Stimulated activated CD4-positive, alpha-beta T cell treated with anti-CD3 and anti-CD28 coated beads, Interleukin-2, amount 100 ng/mL, for 24 hours (primary cell): Measurements from ENCODE around the gene LGALS14.
"Not testable (repeated sequence)": the region's sequence is repeated elsewhere in the genome, so short reads cannot be mapped to it uniquely, and the experiment has no call there.

Experiments used
- DNase-seq, 2 donors: peaks; one replicate each; pipeline ENCODE4 v3.0.0-alpha.2; 2020

LGALS14 gene

DNA sequence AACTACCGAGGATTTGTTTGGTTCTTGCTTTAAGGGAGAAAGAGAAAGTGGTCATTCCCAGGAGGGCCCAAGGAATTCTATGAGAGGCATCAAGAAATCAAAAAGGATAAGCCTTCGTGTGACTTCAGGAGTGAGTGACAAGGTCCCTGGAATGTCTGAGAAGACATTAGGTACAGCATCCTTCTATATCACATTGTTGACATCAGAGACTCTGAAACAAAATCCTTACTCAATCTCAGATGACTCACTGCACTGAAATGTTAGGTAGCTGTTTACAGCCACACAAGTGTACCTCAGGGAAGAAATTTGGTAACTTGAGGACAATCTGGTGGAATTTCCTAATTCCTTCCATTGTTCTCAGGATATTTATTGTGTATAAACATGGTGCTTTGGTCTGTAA, 7.9 kb upstream of the LGALS14 start:
- no peak for DNase-seq

DNA sequence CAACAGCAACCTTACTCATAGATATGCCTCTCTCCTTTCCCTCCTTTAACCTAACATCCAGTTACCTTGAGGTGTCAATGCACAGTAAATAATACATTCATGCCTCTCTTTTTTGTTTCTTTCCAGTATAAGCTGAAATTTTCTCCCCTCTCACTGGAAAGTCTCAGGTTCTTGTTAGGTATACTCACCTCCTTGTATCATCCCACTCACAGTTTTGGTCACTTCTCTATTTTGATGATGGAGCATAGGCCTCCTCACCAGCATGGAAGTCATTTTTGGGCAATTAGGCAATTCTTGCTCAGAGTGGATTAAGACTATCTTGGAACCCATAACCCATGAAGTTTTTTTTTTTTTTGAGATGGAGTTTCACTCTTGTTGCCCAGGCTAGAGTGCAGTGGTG, 5.7 kb upstream of the LGALS14 start:
- no peak for DNase-seq

DNA sequence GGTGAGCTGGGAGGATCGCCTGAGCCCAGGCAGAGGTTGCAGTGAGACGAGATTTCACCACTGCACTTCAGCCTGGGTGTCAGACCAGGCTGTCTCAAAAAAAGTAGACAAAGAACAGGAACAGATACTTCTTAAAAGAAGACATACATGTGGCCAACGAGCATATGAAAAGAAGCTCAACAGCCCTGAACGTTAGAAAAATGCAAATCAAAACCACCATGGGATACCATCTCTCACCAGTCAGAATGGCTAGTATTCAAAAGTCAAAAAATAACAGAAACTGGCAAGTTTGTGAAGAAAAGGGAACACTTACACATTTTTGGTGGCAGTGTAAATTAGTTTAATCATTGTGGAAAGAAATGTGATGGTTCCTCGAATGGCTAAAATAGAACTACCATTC, 3.0 kb upstream of the LGALS14 start:
- no peak for DNase-seq

DNA sequence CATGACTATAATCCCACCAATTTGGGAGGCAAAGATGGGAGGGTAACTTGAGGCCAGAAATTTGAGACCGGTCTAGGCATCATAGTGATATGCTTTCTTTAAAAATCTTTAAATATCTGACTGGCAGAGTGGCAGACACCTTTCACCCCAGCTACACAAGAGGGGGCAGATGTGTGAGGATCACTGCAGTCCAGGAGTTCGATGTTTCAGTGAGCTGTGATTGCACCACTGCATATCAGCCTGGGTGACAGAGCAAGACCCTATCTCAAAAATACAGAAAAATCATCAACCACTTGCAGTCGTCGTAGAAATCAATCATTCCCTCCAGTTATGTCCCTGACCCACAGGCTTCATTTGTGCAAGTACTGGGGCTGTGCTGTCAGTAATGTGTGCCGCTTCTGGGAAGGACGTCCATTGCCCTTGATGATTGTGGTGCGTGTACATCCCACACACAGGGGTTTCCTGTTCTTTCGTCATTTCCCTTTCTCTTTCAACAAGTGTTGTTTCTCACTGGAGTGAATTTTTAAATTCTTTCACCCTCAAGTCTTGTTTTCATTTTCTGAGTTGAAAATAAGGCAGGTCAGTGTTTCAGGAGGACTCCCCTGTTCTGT, 1.4 kb downstream of the LGALS14 start:
- peak in 1 of 2 donors; percentile 20 for DNase-seq

DNA sequence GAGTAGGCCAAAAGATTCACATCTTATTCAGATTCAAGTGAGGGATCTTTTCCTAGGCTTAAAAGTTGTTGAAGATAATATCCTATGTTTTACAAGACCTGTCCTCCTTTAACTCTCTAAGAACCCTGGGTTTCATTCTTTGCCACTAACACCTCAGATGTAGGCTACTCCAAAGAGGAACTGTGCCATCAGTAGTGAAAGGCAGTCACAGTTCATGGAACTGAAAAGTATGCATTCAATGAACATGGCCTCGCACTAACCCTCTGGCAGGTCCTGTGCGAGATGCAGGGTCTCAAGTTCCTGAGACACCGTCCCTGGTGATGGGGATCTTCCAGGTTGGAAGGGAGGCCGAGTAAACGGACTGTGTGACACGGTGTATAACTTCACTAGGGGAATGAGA, 4.3 kb downstream of the LGALS14 start:
- DNase-seq, result no peak

DNA sequence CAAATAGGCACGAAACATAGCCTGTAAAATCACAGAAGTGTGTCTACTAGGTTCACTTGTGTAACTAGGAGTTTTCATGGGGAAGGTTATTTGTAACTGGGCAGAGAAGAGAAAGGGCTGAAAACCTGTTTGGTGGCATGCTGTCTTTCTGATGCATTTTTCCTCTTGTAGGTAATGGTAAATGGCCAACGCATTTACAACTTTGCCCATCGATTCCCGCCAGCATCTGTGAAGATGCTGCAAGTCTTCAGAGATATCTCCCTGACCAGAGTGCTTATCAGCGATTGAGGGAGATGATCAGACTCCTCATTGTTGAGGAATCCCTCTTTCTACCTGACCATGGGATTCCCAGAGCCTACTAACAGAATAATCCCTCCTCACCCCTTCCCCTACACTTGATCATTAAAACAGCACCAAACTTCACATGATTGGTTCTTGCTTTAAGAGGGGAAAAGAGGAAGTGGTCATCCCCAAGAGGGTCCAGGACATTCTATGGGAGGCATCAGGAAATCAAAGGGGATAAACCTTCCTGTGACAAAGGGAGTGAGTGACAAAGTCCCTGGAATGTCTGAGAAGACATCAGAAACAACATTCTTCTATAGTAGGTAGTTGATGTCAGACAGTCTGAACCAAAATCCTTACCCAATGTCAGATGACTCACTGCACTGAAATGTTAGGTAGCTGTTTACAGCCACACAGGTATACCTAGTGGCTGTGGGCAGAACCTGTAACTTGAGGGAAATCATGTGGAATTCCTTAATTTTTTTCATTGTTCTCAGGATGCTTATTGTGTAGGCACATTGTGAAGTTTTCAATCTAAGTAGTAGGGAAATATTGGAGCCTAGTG, 5.0 kb downstream of the LGALS14 start:
- DNase-seq, result no peak

DNA sequence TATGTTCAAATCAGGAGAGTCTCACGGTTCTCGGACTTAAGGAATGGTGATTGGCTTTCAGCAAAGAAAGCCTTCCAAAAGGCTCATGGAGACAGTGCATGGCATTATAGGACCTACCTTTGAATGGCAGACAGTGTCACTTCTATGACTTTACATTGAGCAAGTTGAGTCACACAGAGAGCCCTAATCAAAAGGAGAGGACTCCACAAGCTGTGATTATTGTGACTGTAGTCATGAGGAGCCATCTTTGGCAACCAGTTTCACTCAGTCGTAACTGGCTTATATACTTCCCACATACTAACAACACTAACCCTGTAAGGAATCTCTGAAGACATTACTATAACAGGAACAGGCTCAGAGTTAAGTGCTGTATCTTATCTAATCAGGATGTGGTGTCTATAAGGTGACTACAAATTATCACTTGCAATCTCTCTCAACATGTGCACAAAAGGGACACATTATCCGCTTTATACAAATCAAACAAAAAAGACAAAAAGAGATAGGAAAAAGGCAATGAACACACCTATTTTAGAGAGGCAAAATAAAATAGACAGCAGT, 6.1 kb downstream of the LGALS14 start:
- DNase-seq, result no peak

DNA sequence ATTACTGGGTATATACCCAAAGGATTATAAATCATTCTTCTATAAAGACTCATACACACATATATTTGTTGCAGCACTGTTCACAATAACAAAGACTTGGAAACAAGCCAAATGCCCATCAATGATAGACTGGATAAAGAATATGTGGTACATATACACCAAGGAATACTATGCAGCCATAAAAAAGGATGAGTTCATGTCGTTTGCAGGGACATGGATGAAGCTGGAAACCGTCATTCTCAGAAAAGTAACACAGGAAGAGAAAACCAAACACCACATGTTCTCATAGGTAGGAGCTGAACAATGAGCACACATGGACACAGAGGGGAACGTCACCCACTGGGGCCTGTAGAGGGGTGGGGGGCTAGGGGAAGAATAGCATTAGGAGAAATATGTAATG, 15.9 kb downstream of the LGALS14 start:
- not testable (repeated sequence) for DNase-seq

DNA sequence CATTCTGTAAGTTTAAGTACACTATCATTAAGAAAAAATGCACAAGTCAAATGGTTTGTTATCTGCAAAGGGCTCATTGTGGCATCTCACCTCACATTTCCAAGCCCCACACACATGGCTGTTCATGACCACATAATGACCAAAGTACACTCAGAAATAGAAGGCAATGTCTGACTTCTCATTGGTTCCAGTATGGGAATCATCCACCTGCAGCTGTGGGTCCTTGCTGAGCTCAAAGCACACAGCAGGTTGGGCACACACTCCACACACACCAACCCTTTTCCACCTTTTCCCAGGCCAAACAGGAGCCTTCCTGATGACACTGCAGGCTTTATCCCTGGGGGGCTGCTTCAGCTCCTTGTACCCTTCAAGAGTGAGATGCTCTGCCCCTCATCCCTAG, 21.7 kb downstream of the LGALS14 start:
- DNase-seq, result no peak

DNA sequence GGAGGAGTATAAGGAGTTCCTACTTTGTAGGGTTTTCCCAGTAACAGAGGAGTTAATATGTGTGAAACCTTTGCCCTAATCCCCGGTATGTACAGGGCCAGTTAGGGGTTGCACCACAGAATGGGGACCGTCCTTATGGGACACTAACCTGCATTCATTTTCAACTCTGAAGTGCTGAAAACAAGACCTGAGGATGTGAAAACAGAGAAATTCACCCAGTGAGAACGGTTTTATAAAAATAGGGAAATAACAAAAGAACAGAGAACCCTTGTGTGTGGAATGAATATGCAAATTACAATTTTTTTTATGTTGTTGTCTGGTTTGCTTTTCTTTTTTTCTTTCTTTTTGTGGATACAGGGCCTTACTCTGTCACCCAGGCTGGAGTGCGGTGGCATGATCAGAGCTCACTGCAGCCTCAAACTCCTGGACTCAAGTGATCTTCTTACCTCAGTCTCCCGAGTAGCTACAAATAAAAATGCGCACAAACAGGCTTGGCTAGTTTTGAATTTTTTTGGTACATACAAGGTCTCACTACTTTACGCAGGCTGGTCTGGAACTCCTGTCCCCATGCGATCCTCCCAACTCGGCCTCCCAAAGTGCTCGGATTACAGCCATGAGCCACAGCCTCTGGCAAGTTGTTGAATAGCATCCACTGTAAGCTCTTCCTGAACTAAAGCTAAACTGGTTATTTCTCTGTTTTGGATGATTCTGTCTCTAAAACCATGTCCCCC, 23.0 kb downstream of the LGALS14 start:
- DNase-seq, result no peak

DNA sequence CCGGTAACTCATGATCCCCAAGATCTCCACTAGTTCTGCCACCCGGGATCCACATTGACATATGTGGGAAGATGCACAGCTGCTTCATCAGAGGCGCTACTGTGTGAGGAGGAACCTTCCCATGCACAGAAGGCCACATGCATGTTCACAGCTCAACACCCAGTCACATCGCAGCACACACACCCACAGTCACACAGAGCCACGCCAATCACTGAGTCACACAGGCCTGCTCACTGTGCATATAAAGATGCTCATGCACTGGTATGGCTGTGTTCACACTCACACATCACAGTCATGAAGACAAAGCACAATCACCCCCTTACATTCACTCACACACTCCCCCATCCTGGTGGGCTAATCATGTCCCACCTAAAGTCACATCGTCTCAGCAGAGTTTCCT, 23.8 kb downstream of the LGALS14 start:
- DNase-seq, result no peak

DNA sequence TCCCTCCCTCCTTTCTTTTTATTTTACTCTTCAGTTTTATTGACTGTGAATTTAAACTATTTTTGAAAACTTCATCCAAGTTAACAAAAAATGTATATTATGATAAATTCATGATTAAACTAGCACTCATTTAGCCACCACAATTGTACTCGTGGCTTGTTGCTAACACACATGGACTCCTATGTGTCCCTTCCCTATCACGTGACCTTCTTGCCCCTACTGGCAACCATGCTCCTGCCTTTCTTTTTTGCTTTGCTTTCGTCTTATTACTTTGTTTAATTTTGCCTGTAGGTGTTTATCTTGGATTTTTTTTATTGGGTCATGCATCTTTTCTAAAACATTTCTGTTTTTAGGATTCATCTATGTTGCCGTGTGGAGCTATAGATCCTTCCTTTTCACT, 25.3 kb downstream of the LGALS14 start:
- no peak for DNase-seq

DNA sequence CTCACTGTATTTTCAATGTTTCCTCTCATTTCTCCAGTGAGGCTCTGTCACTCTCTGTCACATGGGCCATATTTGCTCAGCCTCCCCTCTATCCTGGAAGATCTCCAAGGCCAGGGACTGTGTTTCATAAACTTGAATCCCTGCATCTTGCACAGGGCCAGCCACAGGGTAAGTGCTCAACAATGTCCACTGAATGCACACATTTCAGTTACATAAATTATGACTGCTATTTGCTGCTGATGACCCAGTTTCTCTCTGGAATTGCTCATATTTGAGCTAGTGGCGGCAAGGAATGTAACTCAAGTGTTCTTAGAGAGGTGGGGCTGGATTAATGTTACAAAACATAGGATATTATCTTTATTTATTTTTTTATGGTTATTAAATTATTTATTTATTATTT, 27.4 kb downstream of the LGALS14 start:
- no peak for DNase-seq

DNA sequence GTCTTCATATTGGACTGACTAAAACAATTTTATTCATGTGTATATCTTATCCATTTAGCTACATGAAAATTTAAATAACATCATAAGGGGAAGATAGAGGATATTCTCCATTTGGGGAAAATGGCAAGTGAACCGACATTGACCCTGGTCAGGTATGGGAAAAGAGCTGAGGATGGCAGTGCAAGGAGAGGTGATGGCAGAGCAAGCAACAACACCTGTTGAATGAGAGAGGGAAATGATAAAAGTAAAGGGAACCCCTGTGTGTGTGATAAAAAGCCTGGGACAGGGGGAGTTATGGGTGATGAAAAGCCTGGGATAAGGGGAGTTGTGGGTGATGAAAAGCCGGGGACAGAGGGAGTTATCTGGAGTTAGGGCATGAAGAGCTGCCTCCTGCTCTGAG, 29.6 kb downstream of the LGALS14 start:
- no peak for DNase-seq

DNA sequence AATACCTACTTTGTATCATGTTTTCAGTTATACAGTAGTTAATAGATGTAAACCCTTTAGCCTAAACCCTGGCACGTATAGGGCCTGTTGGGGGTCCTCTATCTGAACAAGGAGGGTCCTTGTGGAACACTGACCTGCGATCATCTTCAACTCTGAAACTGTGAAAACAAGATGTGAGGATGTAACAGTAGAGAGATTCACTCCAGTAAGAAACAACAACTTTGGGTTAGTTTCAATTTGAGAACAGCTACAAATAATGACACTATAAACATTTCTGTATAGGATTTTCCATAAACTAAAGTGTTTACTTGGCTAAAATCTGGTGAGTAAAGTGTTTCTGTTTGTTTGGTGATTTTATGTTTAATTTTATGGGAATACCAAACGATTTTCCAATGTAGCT, 31.4 kb downstream of the LGALS14 start:
- no peak for DNase-seq

DNA sequence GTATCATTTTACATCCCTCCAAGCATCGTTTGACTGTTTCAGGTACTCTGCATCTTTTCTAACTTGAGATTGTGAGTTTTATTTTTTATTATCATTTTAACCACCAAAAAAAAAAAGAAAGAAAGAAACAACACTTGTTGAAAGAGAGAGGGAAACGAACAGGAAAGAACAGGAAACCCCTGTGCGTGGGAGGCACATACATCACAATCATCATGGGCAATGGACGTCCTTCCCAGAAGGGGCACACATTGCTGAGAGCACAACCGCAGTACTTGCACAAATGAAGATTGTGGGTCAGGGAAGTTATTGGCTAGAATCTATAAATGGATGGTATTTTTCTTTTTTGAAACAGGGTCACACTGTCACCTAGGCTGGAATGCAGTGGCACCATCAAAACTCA, 31.8 kb downstream of the LGALS14 start:
- DNase-seq, result no peak

DNA sequence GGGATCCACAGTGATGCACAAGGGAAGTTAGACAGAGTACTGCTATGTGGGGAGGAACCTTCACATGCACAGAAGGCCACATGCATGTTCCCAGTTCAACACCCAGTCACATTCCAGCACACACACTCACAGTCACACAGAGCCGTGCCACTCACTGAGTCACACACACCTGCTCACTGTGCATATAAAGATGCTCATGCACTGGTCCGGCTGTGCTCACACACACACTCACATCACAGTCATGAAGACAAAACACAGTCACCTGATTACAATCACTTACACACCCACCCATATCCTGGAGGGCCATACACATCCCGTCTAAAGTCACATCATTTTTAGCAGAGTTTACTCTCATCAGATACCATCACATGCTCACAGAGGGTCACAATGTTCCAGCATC, 33.1 kb downstream of the LGALS14 start:
- no peak for DNase-seq

DNA sequence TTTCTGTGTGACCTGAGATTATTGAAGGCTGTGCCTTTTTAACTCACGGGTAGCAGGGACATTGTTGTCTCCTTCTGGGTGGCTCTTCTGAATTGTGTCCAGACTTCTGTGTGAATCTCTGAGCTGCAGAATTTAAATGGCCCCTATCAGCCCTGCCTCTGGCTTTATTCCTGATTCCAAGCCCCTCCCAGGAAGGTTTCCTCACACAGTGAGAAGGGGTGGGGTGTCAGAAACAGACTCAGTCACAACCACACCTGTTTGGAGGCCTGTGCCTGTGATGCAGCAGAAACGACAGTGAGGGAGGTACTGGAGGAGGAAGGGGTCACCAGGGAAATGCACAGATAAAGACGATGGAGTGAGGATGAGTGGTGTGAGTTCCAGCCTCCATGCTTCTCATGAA, 33.6 kb downstream of the LGALS14 start, which contains the start of gene CLC:
Gene CLC, minus strand, starts transcription at position 139 of the 400 bp plus-strand sequence. Its CDS starts 77 bp downstream, at position 62.
- DNase-seq, result no peak

DNA sequence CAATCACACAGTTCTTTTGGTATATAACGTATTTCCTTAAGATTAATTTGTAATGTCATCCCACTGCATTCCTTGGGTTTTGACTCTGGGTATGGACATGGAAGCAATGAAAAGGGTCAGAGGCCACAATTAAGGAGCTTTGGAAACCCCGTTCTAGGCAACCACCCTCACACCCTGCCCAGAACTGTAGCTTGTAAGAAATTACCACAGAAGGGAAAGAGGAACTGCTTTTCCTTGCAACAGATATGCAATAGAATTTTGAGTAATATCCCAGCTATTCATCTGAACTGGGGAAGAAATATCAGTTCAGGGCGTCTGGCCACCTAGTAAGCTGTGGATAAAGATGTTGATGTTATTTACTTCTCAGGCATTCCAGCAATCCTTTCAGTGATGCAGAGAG, 34.5 kb downstream of the LGALS14 start:
- no peak for DNase-seq

DNA sequence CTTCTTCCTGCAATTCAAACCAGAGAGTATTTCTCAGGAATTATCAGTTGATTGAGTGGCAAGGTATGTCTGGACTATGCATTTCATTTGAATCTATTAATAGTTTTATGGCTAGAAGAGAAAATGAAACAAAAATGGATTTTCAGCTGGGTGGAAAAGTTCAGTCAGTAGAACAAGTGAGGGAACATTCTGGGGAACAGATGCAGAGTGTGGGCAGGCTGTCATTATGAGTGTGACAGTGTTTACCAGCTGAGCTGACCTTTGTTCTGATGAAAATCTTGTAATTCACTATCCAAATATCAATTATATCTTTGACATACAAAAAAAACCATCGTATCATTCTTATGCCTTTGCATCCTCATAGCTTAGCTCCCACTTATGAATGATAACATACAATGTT, 36.1 kb downstream of the LGALS14 start:
- DNase-seq, result no peak

DNA sequence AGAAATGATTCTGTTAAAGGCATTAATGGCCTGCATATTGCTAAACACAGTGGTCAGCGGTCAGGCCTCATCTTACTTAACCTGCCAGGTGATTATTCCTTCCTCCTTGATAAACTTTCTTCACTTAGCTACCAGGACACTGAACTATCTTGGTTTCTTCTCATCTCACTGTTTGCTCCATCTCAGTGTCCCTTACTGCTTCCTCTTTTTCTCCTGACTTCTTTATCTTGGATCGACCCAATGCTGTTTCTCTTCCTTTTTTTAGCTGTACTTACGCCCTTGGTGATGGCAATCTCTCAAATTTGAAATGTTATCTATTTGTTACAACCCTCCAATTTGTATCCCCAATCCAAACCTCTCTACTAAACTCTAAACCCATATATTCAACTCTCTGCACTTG, 41.4 kb downstream of the LGALS14 start:
- no peak for DNase-seq

DNA sequence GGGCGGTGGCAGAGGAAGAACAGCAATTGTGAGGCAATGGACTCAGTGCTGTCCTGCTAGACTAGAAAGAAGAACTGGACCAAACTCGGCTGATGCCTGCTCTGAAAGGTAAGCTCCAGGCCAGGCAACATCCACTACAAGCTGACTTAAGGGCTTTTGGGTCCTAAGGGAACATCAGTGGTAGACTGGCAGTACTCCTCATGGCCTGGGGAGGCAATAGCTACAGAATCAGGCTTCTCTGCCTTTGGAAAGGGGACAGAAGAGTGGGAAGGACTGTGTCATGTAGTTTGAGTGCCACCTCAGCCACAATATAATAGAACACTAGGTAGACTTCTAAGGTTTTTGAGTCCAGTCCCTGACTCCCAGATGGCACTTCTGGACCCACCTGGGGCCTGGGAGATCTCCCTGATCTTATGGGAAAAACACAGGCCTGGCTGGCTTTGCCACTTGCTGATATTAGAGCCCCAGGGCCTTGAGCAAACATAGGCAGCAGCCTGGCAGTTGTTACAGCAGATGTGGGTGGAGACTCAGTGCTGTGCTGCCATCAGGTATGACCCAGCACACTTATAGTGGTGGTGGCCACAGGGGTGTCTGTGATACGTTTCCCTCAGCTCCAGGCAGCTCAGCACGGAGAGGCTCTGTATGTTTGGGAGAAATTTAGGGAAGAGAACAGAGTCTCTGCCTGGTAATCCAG, 42.7 kb downstream of the LGALS14 start:
- no peak for DNase-seq

DNA sequence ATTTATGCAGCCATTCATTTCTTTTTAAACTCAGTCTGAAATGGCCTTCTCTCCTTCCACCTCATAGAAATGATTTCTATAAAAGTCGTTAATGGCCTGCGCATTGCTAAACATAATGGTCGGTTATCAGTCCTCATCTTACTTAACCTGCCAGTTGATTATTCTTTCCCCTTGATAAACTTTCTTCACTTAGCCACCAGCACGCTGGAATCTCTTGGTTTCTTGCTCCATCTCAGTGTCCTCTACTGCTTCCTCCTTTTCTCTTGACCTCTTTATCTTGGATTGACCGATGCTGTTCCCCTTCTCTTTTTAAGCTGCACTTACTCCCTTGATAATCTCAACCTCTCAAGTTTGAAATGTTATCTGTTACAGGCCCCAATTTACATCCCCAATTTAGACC, 45.7 kb downstream of the LGALS14 start:
- no peak for DNase-seq
